ENCODE results near the gene NBPF11.
"Not testable (repeated sequence)": the region's sequence is repeated elsewhere in the genome, so short reads cannot be mapped to it uniquely, and the experiment has no call there.

NBPF11 gene

GRCh38 chr1:148151911-148152656 is at the start of gene NBPF11:
TSS of gene NBPF11 (minus strand) at chr1:148152281. CDS start at chr1:148127003, 25,278 bp downstream.
- Mint-ChIP-seq H3K27me3 (peaks cover 10% of the 10 kb centered on the region), H3K4me1 (ENCODE audit: low read depth) (peaks cover 20% of the 10 kb centered on the region), H3K27ac (peak within 1 kb of the TSS; percentile 94), H3K4me3 (peak within 1 kb of the TSS; percentile 96)
- H3K36me3 Mint-ChIP-seq (ENCODE audit: low read depth); H3K9me3 Mint-ChIP-seq: not testable (repeated sequence)

GRCh38 chr1:148197396-148197795 is 45.3 kb upstream of the NBPF11 start:
- not testable (repeated sequence) for H3K36me3 Mint-ChIP-seq (ENCODE audit: low read depth); H3K27me3 Mint-ChIP-seq; H3K4me1 Mint-ChIP-seq (ENCODE audit: low read depth); H3K27ac Mint-ChIP-seq; H3K4me3 Mint-ChIP-seq; H3K9me3 Mint-ChIP-seq

GRCh38 chr1:148196949-148197348 is 44.9 kb upstream of the NBPF11 start:
- not testable (repeated sequence) for H3K4me1 Mint-ChIP-seq (ENCODE audit: low read depth); H3K4me3 Mint-ChIP-seq; H3K27ac Mint-ChIP-seq; H3K36me3 Mint-ChIP-seq (ENCODE audit: low read depth); H3K9me3 Mint-ChIP-seq; H3K27me3 Mint-ChIP-seq

GRCh38 chr1:148195115-148195514 is 43.0 kb upstream of the NBPF11 start:
- not testable (repeated sequence) for H3K36me3 Mint-ChIP-seq (ENCODE audit: low read depth); H3K27me3 Mint-ChIP-seq; H3K4me1 Mint-ChIP-seq (ENCODE audit: low read depth); H3K4me3 Mint-ChIP-seq; H3K27ac Mint-ChIP-seq; H3K9me3 Mint-ChIP-seq

GRCh38 chr1:148188768-148189167 is 36.7 kb upstream of the NBPF11 start:
- not testable (repeated sequence) for H3K27ac Mint-ChIP-seq; H3K4me3 Mint-ChIP-seq; H3K36me3 Mint-ChIP-seq (ENCODE audit: low read depth); H3K27me3 Mint-ChIP-seq; H3K9me3 Mint-ChIP-seq; H3K4me1 Mint-ChIP-seq (ENCODE audit: low read depth)

GRCh38 chr1:148178682-148179081 is 26.6 kb upstream of the NBPF11 start:
- not testable (repeated sequence) for H3K27ac Mint-ChIP-seq; H3K9me3 Mint-ChIP-seq; H3K36me3 Mint-ChIP-seq (ENCODE audit: low read depth); H3K27me3 Mint-ChIP-seq; H3K4me1 Mint-ChIP-seq (ENCODE audit: low read depth); H3K4me3 Mint-ChIP-seq

GRCh38 chr1:148175414-148175813 is 23.3 kb upstream of the NBPF11 start:
- not testable (repeated sequence) for H3K4me3 Mint-ChIP-seq; H3K27me3 Mint-ChIP-seq; H3K9me3 Mint-ChIP-seq; H3K4me1 Mint-ChIP-seq (ENCODE audit: low read depth); H3K27ac Mint-ChIP-seq; H3K36me3 Mint-ChIP-seq (ENCODE audit: low read depth)

GRCh38 chr1:148171995-148172394 is 19.9 kb upstream of the NBPF11 start:
- not testable (repeated sequence) for H3K9me3 Mint-ChIP-seq, H3K4me3 Mint-ChIP-seq, H3K27ac Mint-ChIP-seq

GRCh38 chr1:148166558-148167492 is 14.7 kb upstream of the NBPF11 start:
- peaks cover 7% of the 10 kb centered on the region for H3K27me3 Mint-ChIP-seq
- no peaks in the 10 kb centered on the region for H3K4me1 Mint-ChIP-seq (ENCODE audit: low read depth)
- no peaks in the 10 kb centered on the region for H3K9me3 Mint-ChIP-seq
- H3K36me3 Mint-ChIP-seq (ENCODE audit: low read depth): no peaks in the 10 kb centered on the region
- no peak overlapping the region for H3K27ac Mint-ChIP-seq
- H3K4me3 Mint-ChIP-seq: no peak overlapping the region

More at GRCh38 chr1:148171995-148172394, 19.9 kb upstream of the NBPF11 start:
- not testable (repeated sequence) for H3K4me1 Mint-ChIP-seq (ENCODE audit: low read depth); H3K36me3 Mint-ChIP-seq (ENCODE audit: low read depth); H3K27me3 Mint-ChIP-seq

- Mint-ChIP-seq H3K36me3 (ENCODE audit: low read depth) (no peaks in the 10 kb centered on the region), H3K9me3 (no peaks in the 10 kb centered on the region)
These were observed 10.3 kb upstream of the NBPF11 start for GRCh38 chr1:148162363-148162762.

GRCh38 chr1:148161053-148161901 is 9.2 kb upstream of the NBPF11 start:
- Mint-ChIP-seq H3K36me3 (ENCODE audit: low read depth) (no peaks in the 10 kb centered on the region), H3K9me3 (no peaks in the 10 kb centered on the region), H3K4me3 (no peak overlapping the region), H3K27ac (no peak overlapping the region), H3K27me3 (peaks cover 24% of the 10 kb centered on the region), H3K4me1 (ENCODE audit: low read depth) (peaks cover 7% of the 10 kb centered on the region)

More at GRCh38 chr1:148162363-148162762, 10.3 kb upstream of the NBPF11 start:
- H3K4me3 Mint-ChIP-seq: no peak overlapping the region
- H3K27me3 Mint-ChIP-seq: peaks cover 23% of the 10 kb centered on the region
- peaks cover 5% of the 10 kb centered on the region for H3K4me1 Mint-ChIP-seq (ENCODE audit: low read depth)
- H3K27ac Mint-ChIP-seq: no peak overlapping the region

GRCh38 chr1:148160343-148161052 is 8.4 kb upstream of the NBPF11 start:
- H3K4me3 Mint-ChIP-seq: no peak overlapping the region
- H3K27me3 Mint-ChIP-seq: peaks cover 31% of the 10 kb centered on the region
- H3K4me1 Mint-ChIP-seq (ENCODE audit: low read depth): peaks cover 15% of the 10 kb centered on the region
- H3K36me3 Mint-ChIP-seq (ENCODE audit: low read depth): no peaks in the 10 kb centered on the region
- no peaks in the 10 kb centered on the region for H3K9me3 Mint-ChIP-seq
- no peak overlapping the region for H3K27ac Mint-ChIP-seq

- no peaks in the 10 kb centered on the region for H3K36me3 Mint-ChIP-seq (ENCODE audit: low read depth)
- H3K4me3 Mint-ChIP-seq: no peak overlapping the region
- no peaks in the 10 kb centered on the region for H3K9me3 Mint-ChIP-seq
- H3K27me3 Mint-ChIP-seq: peaks cover 29% of the 10 kb centered on the region
- H3K27ac Mint-ChIP-seq: no peak overlapping the region
- H3K4me1 Mint-ChIP-seq (ENCODE audit: low read depth): peaks cover 17% of the 10 kb centered on the region
These were observed 7.9 kb upstream of the NBPF11 start for GRCh38 chr1:148160048-148160342.

GRCh38 chr1:148158341-148159003 is 6.4 kb upstream of the NBPF11 start:
- Mint-ChIP-seq H3K27ac (no peak overlapping the region), H3K4me3 (peak overlapping the region; percentile 48), H3K27me3 (peaks cover 29% of the 10 kb centered on the region), H3K4me1 (ENCODE audit: low read depth) (peaks cover 17% of the 10 kb centered on the region), H3K9me3 (no peaks in the 10 kb centered on the region), H3K36me3 (ENCODE audit: low read depth) (no peaks in the 10 kb centered on the region)
